OCI-LY7 (cell line): ENCODE results near the gene LIN9. TPM values are rescaled to one million over a fixed set of nuclear protein-coding genes. Genes with fewer than 3 reads are reported as not detected.
A peak's percentile ranks its signal among the peaks of the same experiment; 100 is the strongest.

Source experiments
- BruUV-seq: library from RNA; stranded (reverse); fragments of 400-500 nt; replicated peaks from 2 replicates; lab custom pipeline; 2021; lab: Mats Ljungman, UMichigan
- CTCF ChIA-PET: fragments of 300-600 bp; sonication (Branson Sonifier 250); formaldehyde crosslinking; loops from one replicate; lab custom pipeline; 2022; ENCODE audit warnings: antibody characterized with exemption; ENCODE audit not compliant: unreplicated experiment; lab: Charles Lee
- POLR2A ChIA-PET: fragments of 300-600 bp; sonication (Branson Sonifier 250); formaldehyde crosslinking; loops from one replicate; lab custom pipeline; 2022; ENCODE audit warnings: antibody characterized with exemption; lab: Charles Lee
- DNase-seq: peaks from one replicate; pipeline ENCODE4 v3.0.0-alpha.2; 2015; ENCODE audit warnings: low spot score
- H2AFZ ChIP-seq: fragments of 200-600 bp; sonication (generic), shearing (Covaris generic); 2 replicates; pipeline ENCODE4 v1.6.1; 2014; ENCODE audit warnings: mild to moderate bottlenecking, antibody characterized with exemption, low read length, moderate library complexity
- H3K27ac ChIP-seq: fragments of 200-600 bp; sonication (generic); 2 replicates; pipeline ENCODE4 v1.5.1; 2014; ENCODE audit warnings: mixed run types, low read depth, mild to moderate bottlenecking, moderate library complexity, low read length, inconsistent platforms; ENCODE audit not compliant: poor library complexity, severe bottlenecking
- H3K36me3 ChIP-seq: fragments of 200-600 bp; sonication (generic); 2 replicates; pipeline ENCODE4 v1.6.1; 2014; ENCODE audit warnings: mild to moderate bottlenecking, antibody characterized with exemption, low read length, moderate library complexity, mixed read lengths; ENCODE audit not compliant: insufficient read depth
- H3K4me1 ChIP-seq: fragments of 200-600 bp; sonication (generic); 2 replicates; pipeline ENCODE4 v1.5.1; 2014; ENCODE audit warnings: mild to moderate bottlenecking, low read length; ENCODE audit not compliant: insufficient read depth, poor library complexity, severe bottlenecking
- H3K4me2 ChIP-seq: fragments of 200-600 bp; sonication (generic); 2 replicates; pipeline ENCODE4 v1.6.1; 2014; ENCODE audit warnings: mild to moderate bottlenecking, low read length
- H3K4me3 ChIP-seq: fragments of 200-600 bp; sonication (generic); 2 replicates; pipeline ENCODE4 v1.5.1; 2014; ENCODE audit warnings: mild to moderate bottlenecking, low read depth, low read length; ENCODE audit not compliant: poor library complexity, severe bottlenecking
- H3K79me2 ChIP-seq: fragments of 200-600 bp; sonication (generic); 2 replicates; pipeline ENCODE4 v1.6.1; 2016; ENCODE audit warnings: low read depth, mild to moderate bottlenecking, low read length, moderate library complexity, mixed read lengths; ENCODE audit not compliant: insufficient read depth
- H3K9me2 ChIP-seq: fragments of 200-600 bp; sonication (generic); 2 replicates; pipeline ENCODE4 v1.6.1; 2016; ENCODE audit warnings: mild to moderate bottlenecking, low read length, mixed read lengths; ENCODE audit not compliant: insufficient read depth
- H3K9me3 ChIP-seq: fragments of 200-600 bp; sonication (generic); 2 replicates; pipeline ENCODE4 v1.6.1; 2014; ENCODE audit warnings: mild to moderate bottlenecking, mixed run types, low read length, mixed read lengths
- H4K20me1 ChIP-seq: fragments of 200-600 bp; sonication (generic); 2 replicates; pipeline ENCODE4 v1.6.1; 2014; ENCODE audit warnings: mild to moderate bottlenecking, antibody characterized with exemption, low read length, moderate library complexity, mixed read lengths; ENCODE audit not compliant: insufficient read depth
- EZH2phosphoT487 ChIP-seq: fragments of 200-600 bp; sonication (generic); IDR thresholded peaks from 2 replicates; pipeline ENCODE4 v1.6.1; 2018; ENCODE audit warnings: low read depth, borderline replicate concordance, mild to moderate bottlenecking, mixed run types, antibody characterized with exemption, low read length, moderate library complexity, mixed read lengths
- intact Hi-C: fragments of 100-400 bp; cut with micrococcal nuclease; formaldehyde crosslinking; loops from one replicate; pipeline ENCODE4 v1.10.0; 2022; ENCODE audit not compliant: unreplicated experiment
- total RNA-seq, 2 experiments: library from RNA; depleted of rRNA in 1 of 2; stranded (reverse); fragments of >200 nt in 1 of 2; shearing (Covaris generic) in 1 of 2; gene quantifications; 2 replicates each; pipeline ENCODE4 v1.2.3, GENCODE V29; 2014 to 2022
- TF ChIP-seq, protein P1 (sequence below): fragments of 200-600 bp; sonication (generic); conservative IDR thresholded peaks from 2 replicates; pipeline ENCODE4 v1.5.1; 2014; ENCODE audit warnings: mild to moderate bottlenecking, antibody characterized with exemption, low read length, moderate library complexity, mixed read lengths

The LIN9 gene
- total RNA-seq, 2 experiments from 2014 or later, result 19.7 to 20.1 TPM

DNA sequence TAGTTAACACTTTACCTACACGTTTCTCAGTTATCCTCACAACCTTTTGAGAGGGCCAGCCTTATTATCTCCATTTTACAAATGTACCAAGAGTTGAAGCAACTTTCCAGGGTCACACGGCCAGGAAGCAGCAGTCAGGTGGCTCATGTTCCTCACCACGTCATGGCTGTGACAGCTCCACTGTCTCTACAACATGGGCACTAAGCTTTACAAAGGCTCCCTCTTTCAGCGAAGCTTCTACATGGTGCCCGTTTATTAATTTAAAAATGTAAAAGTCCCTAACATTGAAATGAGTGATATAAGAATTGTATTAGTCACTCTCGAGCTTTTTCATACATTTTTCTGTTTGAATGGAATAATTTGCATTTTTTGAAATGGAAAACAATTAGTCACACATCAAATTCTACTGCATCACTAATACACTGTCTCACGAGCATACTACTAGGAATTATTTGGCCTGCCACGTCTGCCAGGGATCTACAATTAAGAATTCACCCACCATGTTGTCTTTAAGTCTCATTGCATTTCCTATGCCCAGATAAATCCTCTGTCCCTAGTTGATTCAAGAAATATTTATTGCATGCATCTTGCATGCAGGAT is 28.4 kb upstream of the LIN9 start:
- H3K9me2 ChIP-seq, result no peaks in the 10 kb centered on the region
- no peaks in the 10 kb centered on the region for H4K20me1 ChIP-seq
- no TSS peak for BruUV-seq
- POLR2A ChIA-PET, result interaction anchor here (0.7 to 1.5 kb wide), 4 partner anchors 10 to 213 kb away, joined by 3 to 5 read pairs (median 4); no protein-coding TSS in a partner anchor
- H3K27ac ChIP-seq, result no peak overlapping the region
- peak overlapping the region; percentile 95 for H2AFZ ChIP-seq
- H3K36me3 ChIP-seq, result no peaks in the 10 kb centered on the region; the same call in 1 of the 2 replicates
- peak overlapping the region; percentile 6; the same call in 1 of the 2 replicates for H3K4me2 ChIP-seq
- intact Hi-C loops, result no loop called here
- H3K4me1 ChIP-seq, result peaks cover 48% of the 10 kb centered on the region
- CTCF ChIA-PET, result no interaction called here
- H3K9me3 ChIP-seq, result peaks cover 7% of the 10 kb centered on the region; the same call in 1 of the 2 replicates
- no peak overlapping the region for H3K4me3 ChIP-seq
- DNase-seq, result no peak
- H3K79me2 ChIP-seq, result no peaks in the 10 kb centered on the region
- no peak for TF ChIP-seq EZH2phosphoT487
- TF ChIP-seq, protein P1, sequence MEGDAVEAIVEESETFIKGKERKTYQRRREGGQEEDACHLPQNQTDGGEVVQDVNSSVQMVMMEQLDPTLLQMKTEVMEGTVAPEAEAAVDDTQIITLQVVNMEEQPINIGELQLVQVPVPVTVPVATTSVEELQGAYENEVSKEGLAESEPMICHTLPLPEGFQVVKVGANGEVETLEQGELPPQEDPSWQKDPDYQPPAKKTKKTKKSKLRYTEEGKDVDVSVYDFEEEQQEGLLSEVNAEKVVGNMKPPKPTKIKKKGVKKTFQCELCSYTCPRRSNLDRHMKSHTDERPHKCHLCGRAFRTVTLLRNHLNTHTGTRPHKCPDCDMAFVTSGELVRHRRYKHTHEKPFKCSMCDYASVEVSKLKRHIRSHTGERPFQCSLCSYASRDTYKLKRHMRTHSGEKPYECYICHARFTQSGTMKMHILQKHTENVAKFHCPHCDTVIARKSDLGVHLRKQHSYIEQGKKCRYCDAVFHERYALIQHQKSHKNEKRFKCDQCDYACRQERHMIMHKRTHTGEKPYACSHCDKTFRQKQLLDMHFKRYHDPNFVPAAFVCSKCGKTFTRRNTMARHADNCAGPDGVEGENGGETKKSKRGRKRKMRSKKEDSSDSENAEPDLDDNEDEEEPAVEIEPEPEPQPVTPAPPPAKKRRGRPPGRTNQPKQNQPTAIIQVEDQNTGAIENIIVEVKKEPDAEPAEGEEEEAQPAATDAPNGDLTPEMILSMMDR, result no peak

DNA sequence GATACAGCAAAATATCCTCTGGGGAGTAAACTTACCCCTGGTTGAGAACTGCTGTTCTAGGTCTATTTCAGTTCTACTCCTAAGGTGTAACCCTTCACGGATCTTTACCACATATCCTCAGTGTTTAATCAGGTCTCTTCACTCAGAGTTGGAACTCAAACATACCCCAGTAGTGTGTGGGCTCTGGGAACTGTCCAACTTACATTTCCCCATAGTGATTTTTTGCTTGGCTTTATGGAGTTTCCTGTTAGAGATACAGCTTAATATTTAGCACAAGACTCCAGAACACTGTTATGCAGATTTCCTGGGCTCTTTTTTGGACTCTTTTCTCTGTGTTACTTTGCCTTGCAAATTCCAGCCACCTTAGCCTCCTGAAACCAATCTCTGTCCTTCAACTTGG is 26.7 kb upstream of the LIN9 start:
- H3K9me3 ChIP-seq, result 0 out of 2 replicates have a peak, but pooled peaks cover 3% of the 10 kb centered on the region
- H3K4me3 ChIP-seq, result peak overlapping the region; percentile 8
- peak overlapping the region; percentile 82; the same call in 1 of the 2 replicates for H2AFZ ChIP-seq
- H3K36me3 ChIP-seq, result no peaks in the 10 kb centered on the region; the same call in 1 of the 2 replicates
- H4K20me1 ChIP-seq, result no peaks in the 10 kb centered on the region
- no peaks in the 10 kb centered on the region for H3K9me2 ChIP-seq
- intact Hi-C loops, result no loop called here
- TF ChIP-seq EZH2phosphoT487, result no peak
- TF ChIP-seq, protein P1, result no peak
- no peaks in the 10 kb centered on the region for H3K79me2 ChIP-seq
- ChIA-PET CTCF (no interaction called here), POLR2A (interaction anchor here (0.6 to 1.1 kb wide), 2 partner anchors 11 to 135 kb away, joined by 3 to 6 read pairs; no protein-coding TSS in a partner anchor)
- DNase-seq, result no peak
- H3K4me2 ChIP-seq, result peak overlapping the region; percentile 59
- peaks cover 55% of the 10 kb centered on the region for H3K4me1 ChIP-seq
- no TSS peak for BruUV-seq
- peak overlapping the region; percentile 69 for H3K27ac ChIP-seq

DNA sequence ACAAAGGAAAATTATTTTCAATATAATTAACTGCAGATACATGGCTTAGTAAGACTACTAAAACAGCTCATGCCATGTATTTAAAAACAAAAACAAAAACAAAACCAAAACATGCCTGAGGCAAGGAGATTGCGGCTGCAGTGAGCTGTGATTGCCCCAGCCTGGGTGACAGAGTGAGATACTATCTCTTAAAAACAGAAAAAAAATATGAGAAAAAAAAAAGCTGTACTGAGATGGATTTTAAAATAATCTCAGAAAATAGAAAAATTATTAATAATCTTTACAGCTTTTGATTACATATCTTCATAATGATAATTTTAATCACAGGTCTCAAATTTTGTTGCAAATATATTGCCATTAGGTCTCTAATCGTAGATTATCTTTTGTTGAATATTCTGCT is 24.0 kb upstream of the LIN9 start:
- BruUV-seq, result TSS peak; percentile 97
- POLR2A ChIA-PET, result interaction anchor here (0.5 to 3.1 kb wide), 31 partner anchors 9 to 843 kb away, joined by 3 to 31 read pairs (median 4); partner anchors contain the start of gene LIN9
- peaks cover 62% of the 10 kb centered on the region for H3K4me1 ChIP-seq
- intact Hi-C loops, result loop anchor here (1.0 kb wide), 3 partner anchors 132 to 208 kb away; no protein-coding TSS in a partner anchor
- no peaks in the 10 kb centered on the region for H3K9me3 ChIP-seq
- no peaks in the 10 kb centered on the region for H4K20me1 ChIP-seq
- H3K36me3 ChIP-seq, result no peaks in the 10 kb centered on the region
- no peaks in the 10 kb centered on the region for H3K79me2 ChIP-seq
- DNase-seq, result peak; percentile 40
- no peaks in the 10 kb centered on the region for H3K9me2 ChIP-seq
- H2AFZ ChIP-seq, result peak overlapping the region; percentile 95
- CTCF ChIA-PET, result interaction anchor here (0.6 to 1.9 kb wide), 12 partner anchors 8 to 209 kb away, joined by 3 to 11 read pairs (median 4); partner anchors contain the start of gene LIN9
- H3K27ac ChIP-seq, result peak overlapping the region; percentile 69
- TF ChIP-seq, protein P1, result no peak
- no peak for TF ChIP-seq EZH2phosphoT487
- H3K4me3 ChIP-seq, result peak overlapping the region; percentile 55
- H3K4me2 ChIP-seq, result peak overlapping the region; percentile 79
